DMS 273 treated with DMSO at 0.1 percent for 48 hours (cell line): ENCODE data around the gene SIAH3.

Source experiments
- DNase-seq: peaks from one replicate; lab custom pipeline; 2025; lab: John Stamatoyannopoulos, UW

SIAH3 gene

DNA sequence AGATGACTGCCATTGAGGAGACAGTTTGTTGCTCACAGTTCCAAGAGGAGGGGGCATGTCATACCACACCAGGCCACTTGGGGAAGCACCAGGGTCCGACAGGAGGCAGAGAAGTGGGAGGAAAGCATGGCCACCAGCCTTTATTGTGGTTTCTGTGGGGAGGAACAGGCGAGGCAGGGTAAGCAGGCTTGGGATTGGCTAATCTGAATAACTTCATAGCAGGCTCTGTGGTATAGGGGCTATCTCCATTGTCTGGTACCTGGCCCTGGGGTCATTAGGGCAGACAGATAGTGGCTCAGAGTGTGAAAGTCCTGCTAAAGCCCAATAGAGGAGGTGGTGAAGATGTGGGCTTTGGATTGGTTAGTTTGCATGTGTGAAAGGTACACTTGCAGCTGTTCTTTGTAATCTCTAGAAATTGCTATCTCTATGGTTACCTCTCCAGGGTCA is 114.0 kb downstream of the SIAH3 start:
- DNase-seq = no peak

DNA sequence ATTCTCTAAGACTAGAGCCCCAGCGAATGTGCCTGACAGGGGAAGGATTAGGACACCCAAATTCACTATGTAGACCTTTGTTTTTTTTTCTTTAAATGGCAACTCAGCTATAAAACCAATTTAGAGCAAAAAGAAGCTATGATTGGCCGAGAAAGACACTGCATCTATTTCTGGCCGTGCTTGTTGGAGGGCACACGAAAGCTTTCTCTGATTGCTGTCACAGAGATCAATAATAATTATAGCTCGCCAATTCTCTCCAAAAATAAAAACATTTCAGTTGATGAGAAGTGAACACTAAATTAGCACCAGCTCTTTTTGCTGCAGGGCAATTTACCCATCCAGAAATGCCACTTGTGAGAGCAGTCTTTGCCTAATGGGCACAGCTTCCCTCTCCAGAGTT is 118.2 kb downstream of the SIAH3 start:
- no peak for DNase-seq

DNA sequence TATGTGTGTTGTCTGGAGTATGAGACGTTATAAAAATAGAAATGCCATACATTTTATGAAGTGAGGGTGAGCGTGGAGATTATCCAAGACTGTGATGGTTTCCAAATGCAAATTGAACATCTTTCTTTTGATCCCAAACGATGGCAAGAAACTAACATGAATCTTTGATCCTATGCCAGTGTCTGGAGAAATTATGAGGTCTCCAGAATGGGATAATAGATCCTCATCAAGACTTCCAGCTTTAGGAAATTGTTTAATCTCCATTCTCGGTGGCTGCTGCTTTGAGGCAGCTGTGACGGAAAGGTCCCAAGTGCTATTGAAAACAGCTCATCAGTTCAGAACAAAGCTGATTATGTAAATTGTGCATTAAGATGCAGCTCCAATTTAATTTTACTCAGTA is 118.6 kb downstream of the SIAH3 start:
- DNase-seq = no peak

DNA sequence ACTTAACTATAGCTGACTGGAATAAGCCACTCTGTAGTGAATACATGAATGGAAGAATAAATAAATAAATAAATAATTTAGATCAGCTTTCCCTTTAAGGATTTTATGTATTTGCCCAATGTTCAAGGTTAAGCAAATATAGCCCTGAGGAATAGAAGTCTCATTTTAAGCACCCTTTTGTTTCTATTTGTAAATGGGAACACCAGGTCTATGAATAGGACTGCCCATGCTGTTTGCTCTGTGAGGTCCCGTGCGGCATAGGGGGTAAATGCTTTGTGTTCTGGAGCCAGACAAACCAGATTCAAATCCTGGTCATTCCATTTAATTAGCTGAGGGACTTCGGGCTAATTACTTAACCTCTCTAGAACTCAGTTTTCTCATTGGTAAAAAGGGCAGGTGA is 120.1 kb downstream of the SIAH3 start:
- no peak for DNase-seq

DNA sequence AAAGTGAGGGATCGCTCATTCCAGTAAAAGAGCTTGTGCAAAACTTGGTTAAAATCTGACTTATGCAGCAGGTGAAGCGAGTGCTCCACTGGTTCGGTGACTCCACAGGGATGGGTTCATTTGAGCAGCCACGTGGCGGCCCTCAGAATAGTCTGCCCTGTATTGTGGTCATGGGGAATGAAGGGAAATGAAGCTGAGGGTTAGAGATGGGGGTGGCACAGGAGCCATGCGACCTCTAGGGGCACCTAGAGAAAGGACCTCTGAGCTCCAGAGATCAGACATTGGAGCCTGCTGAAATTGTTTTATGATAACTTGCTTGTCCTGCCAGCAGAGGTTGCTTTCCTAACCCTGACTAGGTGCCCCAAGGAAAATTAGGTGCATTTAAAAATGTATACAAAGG is 122.8 kb downstream of the SIAH3 start:
- DNase-seq = no peak
